T follicular helper cell (primary cell): ENCODE results near the gene TEKT5.
"Not testable (repeated sequence)": the region's sequence is repeated elsewhere in the genome, so short reads cannot be mapped to it uniquely, and the experiment has no call there.

Experiments used
- DNase-seq: peaks from one replicate; pipeline ENCODE4 v3.0.0-alpha.2; 2020; ENCODE audit warnings: low read depth

TEKT5 gene

DNA sequence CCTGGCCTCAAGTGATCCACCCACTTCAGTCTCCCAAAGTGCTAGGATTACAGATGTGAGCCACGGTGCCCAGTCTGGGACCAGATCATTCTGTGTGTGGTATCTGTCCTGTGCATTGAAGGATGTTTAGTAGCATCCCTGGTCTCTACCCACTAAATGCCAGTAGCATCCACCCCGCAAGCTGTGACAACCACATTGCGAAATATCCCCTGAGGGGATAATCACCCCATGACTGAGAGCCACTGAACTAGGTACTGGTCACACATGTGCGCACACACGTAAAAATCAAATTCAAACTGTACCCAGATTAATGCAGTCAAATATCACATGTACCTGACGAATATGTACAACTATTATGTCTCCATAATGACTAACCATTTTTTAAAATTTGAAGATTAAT is 35.8 kb downstream of the TEKT5 start:
- DNase-seq, result no peak

GRCh38 chr16:10657925-10658324 is 36.8 kb downstream of the TEKT5 start:
- no peak for DNase-seq

- no peak for DNase-seq
Measured at GRCh38 chr16:10656618-10657017, 38.1 kb downstream of the TEKT5 start.

- no peak for DNase-seq
Measured at GRCh38 chr16:10655415-10655977, 39.2 kb downstream of the TEKT5 start.

DNA sequence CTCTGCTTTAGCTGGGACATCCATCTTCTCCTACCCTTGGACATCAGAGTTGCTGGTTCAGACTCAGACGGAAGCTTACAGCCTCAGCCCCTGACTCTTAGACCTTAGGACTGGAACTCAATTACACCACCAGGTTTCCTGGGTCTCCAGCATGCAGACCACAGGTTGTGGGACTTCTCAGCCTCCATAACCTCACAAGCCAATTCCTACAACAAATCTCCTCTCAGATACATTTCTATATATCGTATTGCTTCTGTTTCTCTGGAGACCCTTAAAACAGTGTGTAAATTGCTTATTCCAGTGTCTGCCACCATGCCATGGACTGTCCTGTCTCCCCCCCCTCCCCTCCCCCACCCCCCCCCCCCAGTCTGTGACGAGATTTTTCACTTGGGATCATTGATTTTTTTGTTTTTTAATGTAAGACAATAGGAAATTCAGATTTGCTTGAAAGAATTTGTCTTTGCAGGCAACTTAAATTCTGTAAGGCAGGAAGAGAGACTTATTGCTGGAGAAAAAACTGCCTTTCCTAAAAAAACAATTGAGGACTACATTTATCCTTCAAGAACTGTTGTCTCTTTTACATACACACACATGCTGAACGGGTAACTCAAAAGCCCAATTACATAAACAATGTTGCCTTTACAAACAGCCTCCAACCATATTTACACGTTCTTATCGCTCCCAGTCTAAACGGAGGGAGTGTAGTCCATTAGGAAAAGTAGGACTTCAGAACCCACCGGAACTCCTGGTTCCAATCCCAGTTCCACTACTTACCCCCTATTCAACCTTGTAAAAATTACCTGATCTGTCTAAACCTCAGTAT is 39.9 kb downstream of the TEKT5 start:
- no peak for DNase-seq

DNA sequence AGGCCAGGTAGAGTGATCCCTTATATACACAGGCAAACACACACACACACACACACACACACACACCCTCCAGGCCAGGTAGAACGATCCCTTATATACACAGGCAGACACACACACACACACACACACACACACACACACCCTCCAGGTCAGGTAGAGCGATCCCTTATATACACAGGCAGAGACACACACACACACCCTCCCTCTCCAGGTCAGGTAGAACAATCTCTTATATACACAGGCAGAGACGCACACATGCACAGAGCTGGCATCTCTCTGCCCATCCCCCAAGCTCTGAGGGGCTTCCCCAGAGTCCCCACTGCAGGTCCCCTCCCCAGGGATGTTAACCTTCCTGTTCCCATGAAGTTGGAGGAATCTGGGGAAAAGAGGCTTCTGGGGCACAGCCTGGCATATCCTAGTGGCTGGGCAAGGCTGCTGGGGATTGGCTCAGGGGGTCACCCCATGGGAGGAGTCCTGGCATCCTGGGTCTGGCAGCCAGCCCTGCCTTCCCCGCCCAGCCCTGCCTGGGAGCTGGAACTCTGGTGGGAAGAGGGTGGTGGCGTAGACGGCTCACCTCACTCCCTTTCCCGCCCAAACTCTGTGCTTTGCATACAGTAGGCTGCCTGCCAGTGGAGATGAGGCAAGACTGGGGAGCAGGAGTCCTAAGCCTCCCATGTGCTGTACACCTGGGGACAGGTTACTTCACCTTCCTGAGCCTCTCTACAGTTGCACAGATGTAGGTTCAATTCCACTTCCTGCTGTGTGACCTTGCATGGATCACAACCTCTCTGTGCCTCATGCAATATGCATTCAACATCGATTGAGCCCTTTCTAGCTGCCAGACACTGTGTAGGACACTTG is 41.8 kb downstream of the TEKT5 start:
- no peak for DNase-seq

DNA sequence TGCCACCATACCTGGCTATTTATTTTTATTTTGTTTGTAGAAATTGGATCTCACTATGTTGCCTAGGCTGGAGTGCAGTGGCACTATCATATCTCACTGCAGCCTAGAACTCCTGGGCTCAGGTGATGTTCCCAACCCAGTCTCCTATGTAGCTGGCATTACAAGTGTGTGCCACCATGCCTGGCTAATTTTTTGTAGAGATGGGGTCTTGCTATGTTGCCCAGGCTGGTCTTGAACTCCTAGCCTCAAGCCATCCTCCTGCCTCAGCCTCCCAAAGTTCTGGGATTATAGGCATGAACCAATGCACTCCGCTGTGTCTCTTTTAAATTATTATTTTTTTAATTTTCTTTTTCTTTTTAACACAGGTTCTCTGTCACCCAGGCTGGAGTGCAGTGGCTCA is 45.6 kb downstream of the TEKT5 start:
- not testable (repeated sequence) for DNase-seq

DNA sequence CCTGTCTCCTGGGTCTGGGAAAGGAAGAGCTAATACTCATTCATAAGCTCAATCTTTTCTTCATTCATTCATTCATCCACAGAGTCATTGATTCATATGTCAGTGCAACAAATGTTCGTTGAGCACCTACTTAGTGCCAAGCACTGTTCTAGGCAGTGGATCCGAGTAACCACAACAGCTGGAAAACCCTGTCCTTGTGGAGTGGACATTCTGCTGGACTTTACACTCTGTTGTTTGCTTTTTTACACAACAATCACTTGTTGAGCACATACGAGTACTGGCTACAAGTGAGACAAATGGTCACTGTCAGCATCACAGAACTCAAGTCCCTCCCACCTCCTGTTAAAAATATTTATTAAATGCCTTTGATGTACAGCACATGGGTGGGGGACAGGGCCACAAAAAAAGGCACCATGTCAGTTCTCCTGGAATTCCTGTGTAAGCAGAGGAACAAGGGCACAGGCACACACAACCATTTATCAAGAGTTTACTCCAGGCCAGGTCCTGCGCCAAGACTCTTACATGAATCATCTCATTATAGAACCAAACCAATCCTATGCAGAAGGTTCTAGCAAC is 46.9 kb downstream of the TEKT5 start:
- DNase-seq, result no peak

- no peak for DNase-seq
Measured at GRCh38 chr16:10647264-10647720, 47.4 kb downstream of the TEKT5 start.

GRCh38 chr16:10646581-10647263 is 48.0 kb downstream of the TEKT5 start:
- DNase-seq, result no peak

- no peak for DNase-seq
Measured at GRCh38 chr16:10646228-10646580, 48.5 kb downstream of the TEKT5 start.

GRCh38 chr16:10644092-10644491 is 50.6 kb downstream of the TEKT5 start:
- no peak for DNase-seq

DNA sequence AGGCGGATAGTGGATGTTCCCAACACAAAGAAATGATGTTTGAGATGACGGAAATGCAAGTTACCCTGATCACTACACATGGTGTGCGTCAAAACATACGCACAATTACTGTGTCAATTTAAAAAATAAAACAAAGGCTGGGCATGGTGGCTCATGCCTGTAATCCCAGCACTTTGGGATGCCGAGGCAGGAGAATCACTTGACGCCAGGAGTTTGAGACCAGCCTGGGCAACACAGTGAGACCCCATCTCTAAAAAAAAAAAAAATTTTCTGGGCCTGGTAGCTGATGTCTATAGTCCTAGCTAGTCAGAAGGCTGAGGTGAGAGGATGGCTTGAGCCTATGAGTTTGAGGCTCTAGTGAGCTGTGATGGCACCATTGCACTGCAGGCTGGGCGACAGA is 51.8 kb downstream of the TEKT5 start:
- DNase-seq, result no peak

DNA sequence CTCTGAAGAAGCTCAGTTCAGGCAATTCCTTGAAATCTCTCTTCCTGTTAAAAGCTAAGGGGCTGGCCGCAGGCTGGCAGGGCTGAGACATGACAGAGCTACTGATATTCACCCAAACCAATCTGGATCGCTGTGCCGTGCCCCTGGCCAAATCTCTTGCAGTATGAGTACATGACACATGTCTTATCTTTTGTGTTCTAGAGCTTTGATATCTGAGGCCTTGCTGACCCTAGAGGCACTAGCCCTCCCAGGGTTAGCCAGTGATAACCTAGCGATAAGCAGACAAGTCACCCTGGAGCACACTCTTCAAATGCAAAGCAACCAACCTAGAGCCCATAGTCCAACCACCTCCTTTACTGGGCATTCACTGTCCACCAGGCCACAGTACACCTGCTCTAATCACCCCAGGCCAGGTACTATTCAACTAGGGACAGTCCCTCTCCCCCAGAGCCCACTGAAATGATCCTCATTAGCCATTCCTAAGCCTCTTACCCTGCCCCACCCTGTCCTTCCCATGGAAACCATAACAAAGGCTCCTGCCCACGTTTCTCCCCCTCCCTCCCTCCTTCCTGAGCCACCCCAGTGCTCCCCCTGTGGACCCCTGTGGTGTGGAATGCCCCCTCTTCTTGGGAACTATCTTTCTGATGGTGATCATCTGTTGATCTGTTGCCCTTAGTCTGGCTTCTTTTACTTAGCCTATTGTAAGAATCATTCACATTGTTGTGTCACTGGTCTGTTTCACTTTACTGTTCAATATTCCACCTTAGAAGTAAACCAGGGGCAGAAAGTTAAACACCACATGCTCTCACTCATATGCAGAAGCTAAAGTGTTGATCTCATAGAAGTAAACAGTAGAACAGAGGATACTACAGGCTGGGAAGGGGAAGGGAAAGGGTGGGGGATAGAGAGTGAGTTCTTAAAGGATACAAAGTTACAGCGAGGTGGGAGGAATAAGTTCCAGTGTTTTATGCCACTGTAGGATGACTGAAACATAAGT is 52.5 kb downstream of the TEKT5 start:
- DNase-seq, result no peak

- no peak for DNase-seq
Measured at GRCh38 chr16:10641555-10641952, 53.2 kb downstream of the TEKT5 start.

DNA sequence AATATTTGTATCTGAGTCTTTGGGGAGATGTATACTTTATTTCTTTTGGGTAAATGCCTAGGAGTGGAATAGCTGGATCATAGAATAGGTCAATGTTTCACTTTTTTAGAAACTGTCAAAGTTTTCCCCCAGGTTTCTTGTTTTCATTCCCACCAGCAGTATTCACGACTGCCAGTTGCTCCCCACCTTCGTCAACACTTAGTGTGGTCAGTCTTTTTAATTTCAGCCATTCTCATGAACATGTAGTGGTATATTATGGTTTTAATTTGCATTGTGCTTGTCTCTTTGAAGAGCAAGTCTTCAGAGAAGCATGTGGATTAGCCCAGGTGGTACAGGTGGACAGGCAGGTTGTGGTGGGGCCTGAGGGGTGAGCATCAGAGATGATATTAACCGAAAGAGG is 53.8 kb downstream of the TEKT5 start:
- no peak for DNase-seq

- no peak for DNase-seq
Measured at GRCh38 chr16:10638101-10638500, 56.6 kb downstream of the TEKT5 start.

DNA sequence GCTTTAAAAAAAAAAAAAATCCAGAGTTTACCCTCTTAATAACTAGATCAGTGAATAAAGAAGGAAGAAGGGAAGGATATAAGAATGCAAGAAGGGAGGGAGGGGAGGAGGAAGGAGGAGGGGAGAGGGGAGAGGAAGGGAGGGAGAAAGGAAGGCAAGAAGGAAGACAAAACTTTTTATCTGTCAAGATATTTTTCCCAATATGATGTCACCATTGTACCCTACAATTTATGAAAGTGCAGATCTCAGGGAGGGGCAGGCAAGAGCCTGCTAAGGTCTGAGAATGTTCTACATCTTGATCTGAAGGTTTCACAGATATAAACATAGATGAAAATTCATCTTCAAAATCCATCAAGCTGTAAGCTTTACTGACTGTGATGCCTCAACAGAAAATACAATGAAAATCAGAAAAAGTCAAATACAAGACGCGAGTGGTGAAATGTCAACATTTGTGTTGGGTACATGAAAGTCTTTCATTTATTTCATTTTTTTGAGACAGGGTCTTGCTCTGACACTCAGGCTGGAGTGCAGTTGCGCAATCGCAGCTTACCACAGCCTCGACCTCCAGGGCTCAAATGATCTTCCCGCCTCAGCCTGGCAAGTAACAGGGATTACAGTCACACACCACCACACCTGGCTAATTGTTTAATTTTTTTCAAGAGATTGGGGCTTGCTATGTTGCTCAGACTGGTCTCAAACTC is 57.2 kb downstream of the TEKT5 start:
- no peak for DNase-seq

DNA sequence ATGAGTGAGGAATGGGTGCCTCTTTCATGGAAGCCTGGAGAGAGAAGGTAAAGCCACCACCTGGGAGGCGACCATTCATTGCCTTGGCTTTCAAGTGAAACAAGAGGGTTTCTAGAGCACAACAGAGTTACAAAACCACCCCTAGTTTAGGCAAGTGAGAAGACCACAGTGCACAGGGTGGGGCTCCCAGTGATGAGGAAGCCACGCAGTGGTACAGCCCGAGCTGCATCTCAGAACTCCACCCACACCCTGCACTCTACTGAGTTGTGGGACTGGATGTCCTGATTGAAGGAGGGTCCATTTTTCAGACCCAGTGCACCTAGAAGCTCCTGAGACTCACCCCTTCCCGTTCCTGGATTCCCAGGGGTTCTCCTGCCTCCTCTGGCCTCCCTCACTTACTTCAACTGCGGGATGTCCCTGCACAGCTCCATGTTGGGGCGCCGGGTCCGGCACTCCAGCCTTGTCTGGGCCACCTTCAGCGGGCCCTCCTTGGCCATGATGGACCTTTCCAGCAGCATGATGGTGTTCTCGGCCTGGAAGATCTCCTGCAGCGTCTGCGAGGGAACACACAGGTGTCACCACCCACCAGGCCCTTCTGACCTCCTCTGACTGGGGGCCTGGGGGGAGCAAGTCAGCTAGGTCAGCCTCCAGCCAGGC is 59.2 kb downstream of the TEKT5 start:
- DNase-seq, result no peak
